Endothelial cell of hepatic sinusoid (primary cell): ENCODE measurements around the gene MEFV.
"Not testable (repeated sequence)": the region's sequence is repeated elsewhere in the genome, so short reads cannot be mapped to it uniquely, and the experiment has no call there.

ENCODE experiments used
- in situ Hi-C: cut with HindIII; loops from 2 replicates; pipeline ENCODE4 v1.10.0; 2017; ENCODE audit warnings: low sequenced_read_pairs

MEFV gene

DNA sequence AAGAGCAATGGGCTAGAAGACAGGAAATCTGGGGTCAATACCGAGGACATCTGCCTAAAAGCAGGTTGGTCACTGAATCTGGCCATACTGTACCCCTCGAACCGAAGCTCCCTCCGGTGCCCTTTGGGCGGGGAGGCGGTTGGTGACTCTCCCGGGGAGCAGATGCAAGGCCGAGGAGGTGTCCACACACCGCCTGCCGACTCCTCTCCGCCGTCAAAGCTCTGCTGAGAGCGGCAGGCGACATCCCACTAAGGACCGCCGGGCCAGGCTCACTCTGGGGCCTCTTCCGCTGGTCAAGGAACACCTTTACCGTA lies 21.9 kb downstream of the MEFV start:
- in situ Hi-C loops = no loop called here

DNA sequence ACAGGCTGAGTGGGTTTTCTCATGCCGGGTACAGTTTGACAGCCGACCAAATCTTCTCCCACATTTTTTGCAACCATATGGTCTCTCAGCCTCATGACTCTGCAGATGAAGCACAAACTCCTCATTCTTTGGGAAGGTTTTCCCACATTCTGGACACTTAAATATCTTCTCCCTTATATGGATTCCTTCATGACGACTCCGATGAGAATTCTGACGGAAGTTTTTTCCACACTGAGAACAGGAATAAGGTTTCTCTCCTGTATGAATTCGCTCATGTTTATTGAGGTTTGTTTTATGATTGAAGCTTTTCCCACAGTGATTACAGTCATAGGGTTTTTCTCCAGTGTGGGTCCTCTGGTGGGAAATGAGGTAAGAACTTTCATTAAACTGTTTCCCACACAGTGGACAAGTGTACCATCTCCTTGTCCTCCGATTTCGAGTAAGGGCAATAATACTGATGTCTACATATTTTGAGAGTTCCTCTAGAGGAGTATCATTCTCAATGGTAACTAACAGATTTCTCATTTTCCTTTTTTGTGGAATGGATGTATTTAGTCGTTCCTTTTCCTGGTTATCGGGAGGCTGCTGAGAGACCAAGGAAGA lies 32.4 kb downstream of the MEFV start:
- in situ Hi-C loops = no loop called here

DNA sequence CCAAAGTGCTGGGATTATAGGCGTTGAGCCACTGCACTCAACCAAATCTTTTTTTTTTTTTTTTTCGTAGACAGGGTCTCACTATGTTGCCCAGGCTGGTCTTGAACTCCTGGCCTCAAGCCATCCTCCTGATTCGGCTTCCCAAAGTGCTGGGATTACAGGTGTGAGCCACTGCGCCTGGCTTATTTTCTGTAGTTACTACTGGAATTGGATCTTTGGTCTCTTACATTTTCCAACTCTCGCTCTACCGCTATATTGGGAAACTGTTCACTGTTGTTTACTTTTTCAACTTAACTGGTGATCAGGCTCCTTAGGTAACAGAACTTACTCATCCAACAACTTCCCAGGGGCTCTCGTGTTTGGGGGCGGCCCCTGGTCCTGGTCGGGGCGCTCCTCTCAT lies 35.6 kb downstream of the MEFV start:
- in situ Hi-C loops = no loop called here

DNA sequence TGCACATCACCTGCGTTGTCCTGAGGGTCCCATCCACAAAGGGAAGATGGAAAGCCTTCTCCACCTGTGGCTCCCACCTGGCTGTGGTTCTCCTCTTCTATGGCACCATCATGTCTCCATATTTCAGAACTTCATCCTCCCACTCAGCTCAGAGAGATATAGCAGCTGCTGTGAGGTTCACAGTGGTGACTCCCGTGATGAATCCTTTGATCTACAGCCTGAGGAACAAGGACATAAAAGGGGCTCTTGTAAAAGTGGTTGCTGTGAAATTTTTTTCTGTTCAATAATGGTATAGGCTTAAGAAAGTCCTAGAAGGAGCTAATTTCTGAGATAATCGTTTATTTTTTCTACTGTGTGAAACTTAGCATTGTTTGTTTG lies 40.2 kb downstream of the MEFV start:
- in situ Hi-C loops = no loop called here

DNA sequence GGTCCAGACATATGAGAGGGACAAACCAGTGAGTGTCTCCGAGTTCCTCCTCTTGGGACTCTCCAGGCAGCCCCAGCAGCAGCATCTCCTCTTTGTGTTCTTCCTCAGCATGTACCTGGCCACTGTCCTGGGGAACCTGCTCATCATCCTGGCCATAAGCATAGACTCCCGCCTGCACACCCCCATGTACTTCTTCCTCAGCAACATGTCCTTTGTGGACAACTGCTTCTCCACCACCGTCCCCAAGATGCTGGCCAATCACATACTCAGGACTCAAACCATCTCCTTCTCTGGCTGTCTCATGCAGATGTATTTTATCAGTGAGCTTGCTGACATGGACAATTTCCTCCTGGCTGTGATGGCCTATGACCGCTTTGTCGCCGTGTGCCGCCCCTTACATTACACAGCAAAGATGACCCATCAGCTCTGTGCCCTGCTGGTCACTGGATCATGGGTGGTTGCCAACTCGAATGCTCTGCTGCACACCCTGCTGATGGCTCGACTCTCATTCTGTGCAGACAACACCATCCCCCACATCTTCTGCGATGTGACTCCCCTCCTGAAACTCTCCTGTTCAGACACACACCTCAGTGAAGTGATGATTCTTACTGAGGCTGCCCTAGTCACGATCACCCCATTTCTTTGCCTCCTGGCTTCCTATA lies 40.7 kb downstream of the MEFV start:
- in situ Hi-C loops = no loop called here

DNA sequence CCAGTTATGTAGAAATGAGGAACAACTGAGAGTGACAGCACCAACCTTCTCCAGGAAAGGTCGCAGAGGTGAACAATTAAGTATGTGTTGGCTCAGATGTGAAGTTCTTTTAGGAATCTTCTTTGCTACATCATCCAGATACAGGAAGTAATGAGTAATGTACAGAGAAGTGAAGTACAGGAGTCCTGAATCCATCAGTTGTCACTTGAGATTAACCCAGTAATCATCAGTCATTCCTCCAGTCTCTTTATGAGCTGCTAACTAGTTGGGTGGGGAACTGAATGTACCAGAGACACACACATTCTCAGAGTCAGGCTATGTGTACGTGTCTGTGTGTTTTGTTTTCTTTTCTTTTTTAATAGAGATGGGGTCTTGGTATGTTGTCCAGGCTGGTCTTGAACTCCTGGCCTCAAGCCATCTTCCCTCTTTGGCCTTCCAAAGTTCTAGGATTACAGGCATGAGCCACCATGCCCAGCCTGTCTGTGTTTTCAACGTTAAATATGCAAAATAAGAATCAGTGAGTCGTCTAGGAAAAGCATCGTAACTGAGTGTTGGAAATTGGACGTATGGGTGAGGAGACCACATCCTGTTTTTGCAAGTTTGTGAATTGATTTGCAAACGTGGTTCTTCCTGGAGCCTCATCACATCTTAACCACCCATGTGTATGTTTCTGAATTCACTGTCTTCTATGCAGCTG lies 41.4 kb downstream of the MEFV start:
- in situ Hi-C loops = no loop called here

DNA sequence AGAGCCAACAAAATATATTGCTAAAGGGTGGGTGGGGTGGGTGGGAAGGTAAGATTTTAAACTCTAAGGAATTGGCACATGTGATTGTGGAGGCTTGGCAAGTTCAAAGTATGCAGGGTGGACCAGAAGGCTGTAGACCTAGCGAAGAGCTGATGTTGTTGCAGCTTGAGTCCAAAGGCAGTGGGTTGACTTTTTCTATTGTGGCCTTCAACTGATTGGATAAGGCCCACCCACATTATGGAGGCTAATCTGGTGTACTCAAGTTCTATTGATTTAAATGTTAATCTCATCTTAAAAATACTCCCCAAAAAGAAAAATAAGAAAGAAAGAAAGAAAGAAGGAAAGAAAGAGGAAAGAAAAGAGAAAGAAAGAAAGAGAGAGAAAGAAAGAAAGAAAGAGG lies 43.9 kb downstream of the MEFV start:
- in situ Hi-C loops = no loop called here

DNA sequence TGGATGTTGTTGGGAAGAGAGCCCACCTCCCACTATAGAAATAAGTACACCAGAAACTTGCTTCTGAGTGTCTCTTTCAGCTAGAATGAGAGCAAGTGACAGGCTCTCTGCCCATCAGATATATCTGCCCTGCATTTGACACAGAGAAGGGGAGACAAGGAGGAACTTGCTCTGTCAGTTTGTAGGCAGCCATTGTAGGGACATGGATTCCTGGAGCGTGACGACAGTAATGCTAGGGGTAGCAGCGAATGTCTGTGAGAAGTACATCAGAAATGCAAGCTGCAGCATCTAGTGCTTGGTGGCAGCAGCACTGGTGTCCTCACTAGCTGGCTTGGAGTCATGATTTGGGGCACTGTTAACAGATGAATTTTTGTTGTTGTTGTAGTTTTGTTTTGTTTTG lies 44.4 kb downstream of the MEFV start:
- in situ Hi-C loops = no loop called here

DNA sequence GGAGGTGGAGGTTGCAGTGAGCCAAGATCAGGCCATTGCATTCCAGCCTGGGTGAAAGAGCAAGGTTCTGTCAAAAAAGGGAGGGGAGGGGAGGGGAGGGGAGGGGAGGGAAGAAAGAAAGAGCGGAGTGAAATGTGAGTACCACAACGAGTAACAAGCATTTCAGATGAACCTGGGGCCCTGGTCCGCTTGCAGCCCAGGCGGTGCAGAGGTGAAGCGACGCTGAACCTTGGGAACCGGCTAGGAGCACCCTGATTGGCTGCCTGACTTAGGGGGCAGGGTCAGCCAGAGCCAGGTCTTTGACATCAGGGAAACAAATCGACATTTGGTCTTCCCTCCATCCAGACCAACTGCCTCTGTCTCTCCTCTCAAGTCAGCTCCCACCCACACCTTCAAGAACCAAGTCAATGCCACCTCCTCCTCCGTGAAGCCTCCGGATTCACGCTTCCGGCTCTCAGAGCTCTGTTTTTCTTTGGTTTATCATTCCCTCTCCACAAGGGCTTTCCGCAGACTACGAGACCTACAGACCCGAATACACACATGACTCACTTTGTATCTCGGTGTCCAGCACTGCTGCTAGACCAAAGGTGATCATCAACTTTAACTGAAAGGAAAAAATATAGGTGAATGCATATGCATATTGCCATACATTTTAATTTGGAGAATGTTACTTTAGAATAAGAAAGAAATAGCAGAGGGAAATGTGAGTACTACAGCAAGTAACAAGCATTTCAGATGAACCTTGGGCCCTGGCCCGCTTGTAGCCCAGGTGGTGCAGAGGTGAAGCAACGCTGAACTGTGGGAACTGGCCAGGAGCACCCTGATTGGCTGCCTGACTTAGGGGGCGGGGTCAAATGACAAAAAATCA lies 49.1 kb downstream of the MEFV start:
- in situ Hi-C loops = no loop called here

DNA sequence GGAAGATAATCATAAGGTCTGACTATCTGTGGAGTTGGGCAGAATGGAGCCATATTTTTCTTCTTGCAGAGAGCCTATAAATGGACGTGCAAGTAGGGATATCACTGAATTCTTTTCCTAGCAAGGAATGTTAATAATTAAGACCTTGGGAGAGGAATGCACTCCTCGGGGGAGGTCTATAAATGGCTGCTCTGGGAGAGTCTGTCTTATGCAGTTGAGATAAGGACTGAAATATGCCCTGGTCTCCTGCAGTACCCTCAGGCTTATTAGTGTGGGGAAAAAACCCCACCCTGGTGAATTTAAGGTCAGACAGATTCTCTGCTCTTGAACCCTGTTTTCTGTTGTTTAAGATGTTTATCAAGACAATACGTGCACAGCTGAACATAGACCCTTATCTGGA lies 50.5 kb downstream of the MEFV start:
- in situ Hi-C loops = not testable (repeated sequence)

DNA sequence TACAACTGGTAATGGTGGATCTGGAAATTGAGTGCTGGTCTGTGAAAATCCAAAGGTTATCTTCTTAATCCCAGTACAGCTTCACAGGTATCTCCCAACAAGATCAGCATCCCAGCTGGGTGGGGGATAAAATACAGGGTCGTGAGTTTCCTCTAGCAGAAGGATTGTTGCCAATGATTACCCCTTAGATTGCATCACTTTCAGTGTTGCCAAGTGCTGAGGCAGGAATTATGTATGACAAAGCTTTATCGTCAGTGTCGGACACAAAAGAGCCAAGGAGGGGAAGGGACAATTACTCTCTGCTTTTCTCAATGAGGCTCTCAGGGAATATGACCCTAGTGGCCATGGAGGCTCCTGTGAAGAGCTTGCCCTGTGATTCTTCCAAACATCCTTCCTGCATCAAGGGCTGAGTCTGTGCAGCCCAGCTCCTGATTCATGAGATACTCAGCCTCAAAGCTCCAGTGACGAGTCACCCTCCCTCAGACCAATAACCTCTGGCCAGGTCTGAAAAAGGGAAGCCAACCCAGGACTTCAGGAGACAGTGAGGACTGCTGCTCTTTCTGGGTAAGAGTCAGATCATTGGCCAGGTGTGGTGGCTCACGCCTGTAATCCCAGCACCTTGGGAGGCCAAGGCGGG lies 53.4 kb downstream of the MEFV start:
- in situ Hi-C loops = loop anchor here (5.0 kb wide), 1 partner anchor 56 kb away; no protein-coding TSS in a partner anchor

DNA sequence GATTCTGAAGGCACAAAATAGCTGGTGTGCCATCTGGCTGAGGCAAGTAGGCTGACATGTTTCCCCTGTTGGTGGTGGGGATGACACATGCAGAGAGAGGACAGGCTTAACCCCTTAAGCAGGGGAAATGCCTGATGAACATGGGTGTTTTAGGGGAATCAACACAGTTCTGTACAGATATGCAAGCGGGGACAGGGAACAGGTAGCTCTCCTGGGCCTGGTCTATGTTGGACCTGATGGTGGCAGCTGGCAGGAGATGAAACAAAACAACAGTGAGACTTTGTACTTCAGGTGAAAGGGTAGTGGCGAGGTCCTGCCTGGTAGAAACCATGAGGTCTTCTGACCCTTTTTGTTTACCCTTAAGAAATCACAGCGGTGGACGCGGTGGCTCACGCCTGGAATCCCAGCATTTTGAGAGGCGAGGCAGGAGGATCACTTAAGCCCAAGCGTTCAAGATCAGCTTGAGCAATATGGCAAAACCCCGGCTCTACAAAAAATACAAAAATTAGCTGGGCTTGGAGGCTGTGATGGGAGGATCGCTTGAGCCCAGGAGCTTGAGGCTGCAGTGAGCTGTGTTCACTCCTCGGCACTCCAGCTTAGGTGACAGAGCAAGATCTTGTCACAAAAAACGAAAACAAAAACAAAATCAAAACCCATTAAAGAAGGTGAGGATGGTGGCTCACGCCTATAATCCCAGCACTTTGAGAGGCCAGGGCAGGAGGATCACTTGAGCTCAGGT lies 57.9 kb downstream of the MEFV start:
- in situ Hi-C loops = no loop called here

DNA sequence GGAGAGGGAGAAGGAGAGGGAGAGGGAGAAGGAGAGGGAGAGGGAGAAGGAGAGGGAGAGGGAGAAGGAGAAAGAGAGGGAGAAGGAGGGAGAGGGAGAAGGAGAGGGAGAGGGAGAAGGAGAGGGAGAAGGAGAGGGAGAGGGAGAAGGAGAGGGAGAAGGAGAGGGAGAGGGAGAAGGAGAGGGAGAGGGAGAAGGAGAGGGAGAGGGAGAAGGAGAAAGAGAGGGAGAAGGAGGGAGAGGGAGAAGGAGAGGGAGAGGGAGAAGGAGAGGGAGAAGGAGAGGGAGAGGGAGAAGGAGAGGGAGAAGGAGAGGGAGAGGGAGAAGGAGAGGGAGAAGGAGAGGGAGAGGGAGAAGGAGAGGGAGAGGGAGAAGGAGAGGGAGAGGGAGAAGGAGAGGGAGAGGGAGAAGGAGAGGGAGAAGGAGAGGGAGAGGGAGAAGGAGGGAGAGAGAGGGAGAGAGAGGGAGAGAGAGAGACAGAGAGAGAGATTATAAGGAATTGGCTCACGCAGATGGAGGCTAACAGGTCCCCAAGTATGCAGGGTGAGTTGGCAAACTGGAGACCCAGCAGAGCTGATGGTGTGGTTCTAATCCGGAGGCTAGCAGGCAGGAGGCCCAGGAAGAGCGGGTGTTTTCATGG lies 58.6 kb downstream of the MEFV start:
- in situ Hi-C loops = not testable (repeated sequence)

DNA sequence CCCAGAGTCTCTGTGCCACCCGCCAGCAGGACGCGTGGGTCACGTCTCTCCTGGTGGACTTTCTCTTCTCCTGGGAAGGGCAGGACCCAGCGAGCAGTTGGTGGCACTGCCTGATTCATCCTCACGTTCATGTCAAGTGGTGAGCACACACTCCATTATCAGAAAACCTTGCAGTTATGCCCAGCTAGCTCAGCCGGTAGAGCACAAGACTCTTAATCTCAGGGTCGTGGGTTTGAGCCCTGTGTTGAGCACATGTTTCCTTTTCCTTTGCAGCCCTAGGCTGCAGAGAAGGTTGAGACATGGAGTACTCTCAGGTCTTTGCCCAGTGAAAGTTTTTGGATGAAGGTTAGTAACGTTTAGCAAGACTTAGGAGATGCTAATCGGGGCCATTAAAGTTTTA lies 60.5 kb downstream of the MEFV start:
- in situ Hi-C loops = no loop called here

DNA sequence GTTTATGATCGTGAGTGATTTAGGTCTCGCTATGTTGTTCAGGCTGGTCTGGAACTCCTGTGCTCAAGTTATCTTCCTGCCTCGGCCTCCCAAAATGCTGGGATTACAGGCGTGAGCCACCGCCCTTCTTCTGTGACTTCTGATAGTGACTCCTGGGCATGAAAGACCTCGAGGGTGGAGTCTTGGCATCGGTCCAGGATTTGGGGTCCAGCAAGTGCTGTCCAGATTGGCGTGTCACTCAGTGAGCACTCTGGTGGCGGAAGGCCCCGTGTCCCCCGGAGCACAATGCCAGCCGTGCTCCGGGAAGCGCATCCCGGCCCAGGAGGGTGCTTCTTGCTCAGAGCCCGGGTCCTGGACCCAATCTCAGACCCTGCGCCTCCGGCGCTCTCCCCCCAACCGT lies 61.6 kb downstream of the MEFV start:
- in situ Hi-C loops = no loop called here

DNA sequence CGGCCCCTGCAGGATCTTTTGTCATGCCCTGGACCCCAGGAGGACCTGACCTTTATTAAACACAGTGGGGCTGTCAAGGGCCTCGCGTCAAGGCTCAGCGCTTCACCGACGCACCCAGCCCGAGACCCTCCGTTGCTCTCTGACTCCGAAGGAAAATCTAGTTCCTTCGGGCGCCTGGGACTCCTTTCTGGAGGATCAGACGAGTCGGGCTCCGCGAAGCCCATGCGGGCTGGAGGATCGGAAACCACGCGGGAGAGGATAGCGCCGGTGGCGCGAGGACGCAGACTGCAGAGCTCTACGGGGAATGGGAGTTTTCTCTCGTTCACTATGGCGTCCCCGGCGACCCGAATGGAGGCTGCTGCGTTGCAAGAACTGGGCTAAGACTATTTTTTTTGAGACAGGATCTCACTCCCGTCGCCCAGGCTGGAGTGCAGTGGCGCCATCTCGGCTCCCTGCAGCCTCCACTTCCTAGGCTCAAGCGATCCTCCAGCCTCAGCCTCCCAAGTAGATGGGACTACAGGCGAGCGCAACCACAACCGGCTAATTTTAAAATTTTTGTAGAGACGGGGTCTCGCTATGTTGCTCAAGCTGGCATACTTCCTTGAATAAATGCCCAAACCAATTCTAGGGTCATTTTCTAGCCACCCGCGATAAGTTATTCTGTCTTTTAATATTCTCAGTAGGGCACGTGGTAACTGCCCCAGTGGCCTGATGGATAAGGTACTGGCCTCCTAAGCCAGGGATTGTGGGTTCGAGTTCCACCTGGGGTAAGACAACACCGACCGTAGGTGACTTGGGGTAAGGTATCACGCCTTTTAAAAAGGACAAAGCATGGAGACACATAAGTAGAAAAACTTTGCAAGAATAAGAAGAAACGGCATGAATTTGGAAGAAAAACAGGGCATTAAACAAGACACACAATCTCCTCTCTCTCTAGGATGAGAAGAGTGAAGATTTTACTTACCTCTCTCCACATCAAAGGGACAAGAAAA lies 62.9 kb downstream of the MEFV start:
- in situ Hi-C loops = no loop called here

DNA sequence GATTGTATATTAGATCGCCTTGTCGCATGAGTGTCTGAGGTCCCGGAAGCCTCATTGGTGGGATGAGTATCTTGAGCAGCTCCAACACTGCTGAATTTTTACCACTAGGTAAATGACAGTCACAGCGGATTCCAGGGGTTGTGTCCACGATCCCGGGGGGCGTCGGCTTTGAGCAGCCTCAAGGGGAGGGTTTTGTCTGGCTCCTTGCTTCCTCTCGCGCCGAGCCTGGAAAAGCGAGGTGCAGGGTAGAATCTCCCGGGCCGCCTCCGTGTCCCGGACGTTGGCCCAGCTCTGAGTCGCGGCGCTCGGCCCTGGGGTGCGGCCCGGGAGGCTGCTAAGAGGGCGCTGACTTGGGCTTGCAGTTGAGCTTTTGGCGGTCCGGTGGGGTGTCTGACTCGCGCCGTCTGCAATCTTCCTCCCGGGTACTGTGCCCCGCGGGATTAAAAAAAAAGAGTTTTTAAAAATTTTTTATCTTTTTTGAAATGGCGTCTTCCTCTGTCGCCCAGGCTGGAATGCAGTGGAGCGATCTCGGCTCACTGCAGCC lies 63.9 kb downstream of the MEFV start:
- in situ Hi-C loops = no loop called here
